Testis (tissue), 2 donors: ENCODE data around the gene KCNQ5.

Source experiments
- CTCF ChIP-seq, 3 experiments: fragments of 450-650 bp in 2 of 3; fragments of 200-600 bp in 1 of 3; sonication (generic) in 1 of 3; IDR thresholded peaks; one replicate each; pipeline ENCODE4 v1.5.1; 2016 to 2019; ENCODE audit warnings: antibody characterized with exemption in 3 of 3, mild to moderate bottlenecking in 2 of 3, moderate library complexity in 1 of 3
- POLR2A ChIP-seq: fragments of 450-650 bp; IDR thresholded peaks from one replicate; pipeline ENCODE4 v1.6.1; 2017; ENCODE audit warnings: antibody characterized with exemption, mild to moderate bottlenecking, moderate library complexity

GRCh38 chr6:72798196-72798595, 176.3 kb downstream of the KCNQ5 start:
- TF ChIP-seq POLR2A (no peak), CTCF (IDR thresholded peaks at IDR 0.05) (no peak)
